A549 (cell line): ENCODE results near the gene PSMB8.

ENCODE experiments used
- ATOH8 ChIP-seq: fragments of 250-450 bp; sonication (Bioruptor Pico); IDR thresholded peaks from 2 replicates; pipeline ENCODE4 v1.5.0; 2020; ENCODE audit warnings: low read depth, mild to moderate bottlenecking, moderate library complexity
- CTCF ChIP-seq: fragments of >200 bp; sonication (Bioruptor Twin); formaldehyde crosslinking; IDR thresholded peaks from 3 replicates; pipeline ENCODE4 v1.5.1; 2016
- HDAC2 ChIP-seq: fragments of 200-600 bp; sonication (generic); IDR thresholded peaks from 2 replicates; pipeline ENCODE4 v1.6.1; 2016
- HMGXB4 ChIP-seq: fragments of 250-450 bp; sonication (Bioruptor Pico); IDR thresholded peaks from 2 replicates; pipeline ENCODE4 v1.5.0; 2021; ENCODE audit warnings: mild to moderate bottlenecking, moderate library complexity, borderline replicate concordance
- SMC3 ChIP-seq: fragments of >200 bp; sonication (Bioruptor Twin); formaldehyde crosslinking; IDR thresholded peaks from 3 replicates; pipeline ENCODE4 v1.6.1; 2018; ENCODE audit warnings: inconsistent platforms

GRCh38 chr6:32852844-32853540 lies 9.1 kb upstream of the PSMB8 start:
- no peak for TF ChIP-seq HMGXB4 (CRISPR knock-in tag)
- TF ChIP-seq ATOH8 (CRISPR knock-in tag) = no peak
- TF ChIP-seq HDAC2 = no peak
- TF ChIP-seq SMC3 = no peak
- TF ChIP-seq CTCF = no peak
